Measurements from ENCODE around the gene GALNT2. TPM values are rescaled to one million over a fixed set of nuclear protein-coding genes. Genes with fewer than 3 reads are reported as not detected.

Gene GALNT2
- total and polyA plus RNA-seq, 12 donors: 9.7 to 35.1 (median 25.8) TPM

- DNase-seq (no peak), ATAC-seq (no peak)
- Histone ChIP-seq H3K4me1 (peaks cover 2 to 56% (median 24%) of the 10 kb centered on the region in 9 donors), H3K36me3 (no peaks in the 10 kb centered on the region), H3K27ac (no peak overlapping the region), H3K9me3 (no peaks in the 10 kb centered on the region), H3K4me3 (no peak overlapping the region), H3K27me3 (no peaks in the 10 kb centered on the region)
- intact Hi-C loops (cut with DNase I): no loop called here
- WGBS, 2 donors: 89 to 92% methylated on average over 16 of the region's 16 CpGs
- TF ChIP-seq, protein P1, sequence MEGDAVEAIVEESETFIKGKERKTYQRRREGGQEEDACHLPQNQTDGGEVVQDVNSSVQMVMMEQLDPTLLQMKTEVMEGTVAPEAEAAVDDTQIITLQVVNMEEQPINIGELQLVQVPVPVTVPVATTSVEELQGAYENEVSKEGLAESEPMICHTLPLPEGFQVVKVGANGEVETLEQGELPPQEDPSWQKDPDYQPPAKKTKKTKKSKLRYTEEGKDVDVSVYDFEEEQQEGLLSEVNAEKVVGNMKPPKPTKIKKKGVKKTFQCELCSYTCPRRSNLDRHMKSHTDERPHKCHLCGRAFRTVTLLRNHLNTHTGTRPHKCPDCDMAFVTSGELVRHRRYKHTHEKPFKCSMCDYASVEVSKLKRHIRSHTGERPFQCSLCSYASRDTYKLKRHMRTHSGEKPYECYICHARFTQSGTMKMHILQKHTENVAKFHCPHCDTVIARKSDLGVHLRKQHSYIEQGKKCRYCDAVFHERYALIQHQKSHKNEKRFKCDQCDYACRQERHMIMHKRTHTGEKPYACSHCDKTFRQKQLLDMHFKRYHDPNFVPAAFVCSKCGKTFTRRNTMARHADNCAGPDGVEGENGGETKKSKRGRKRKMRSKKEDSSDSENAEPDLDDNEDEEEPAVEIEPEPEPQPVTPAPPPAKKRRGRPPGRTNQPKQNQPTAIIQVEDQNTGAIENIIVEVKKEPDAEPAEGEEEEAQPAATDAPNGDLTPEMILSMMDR (IDR thresholded peaks at IDR 0.05): no peak
Measured at GRCh38 chr1:230226007-230226800, 159.2 kb downstream of the GALNT2 start.

DNA sequence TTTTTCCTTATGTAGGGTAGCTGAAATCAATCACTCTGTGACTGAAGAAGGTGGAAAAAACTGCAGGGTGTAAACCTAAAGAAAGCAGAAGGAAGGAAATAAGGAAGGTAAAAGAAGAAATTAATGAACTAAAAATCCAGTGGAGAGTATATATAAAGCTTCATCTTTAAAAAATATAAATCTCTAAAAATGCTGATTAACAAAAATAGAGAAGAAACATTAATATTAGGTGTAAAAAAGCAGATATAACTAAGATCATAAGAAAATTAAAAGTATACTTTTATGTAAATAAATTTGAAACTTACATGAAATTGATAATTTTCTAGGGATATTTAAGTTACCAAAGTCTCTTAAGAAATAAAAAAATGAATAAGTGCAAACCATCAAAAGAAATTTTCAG lies 159.8 kb downstream of the GALNT2 start:
- no peaks in the 10 kb centered on the region for H3K36me3 ChIP-seq
- no peak overlapping the region for H3K4me3 ChIP-seq
- TF ChIP-seq, protein P1 (IDR thresholded peaks at IDR 0.05): no peak
- ATAC-seq: no peak
- no peaks in the 10 kb centered on the region for H3K27me3 ChIP-seq
- intact Hi-C loops (cut with DNase I): no loop called here
- no peak for DNase-seq
- no peaks in the 10 kb centered on the region for H3K9me3 ChIP-seq
- no peak overlapping the region for H3K27ac ChIP-seq
- peaks cover 6 to 56% (median 22%) of the 10 kb centered on the region in 9 donors for H3K4me1 ChIP-seq

- 89 to 98% methylated on average over 9 of the region's 9 CpGs for WGBS, 2 donors
- Histone ChIP-seq H3K9me3 (no peaks in the 10 kb centered on the region), H3K4me3 (no peak overlapping the region), H3K36me3 (no peaks in the 10 kb centered on the region), H3K27ac (no peak overlapping the region), H3K4me1 (peaks cover 7 to 49% (median 21%) of the 10 kb centered on the region in 9 donors), H3K27me3 (no peaks in the 10 kb centered on the region)
- intact Hi-C loops (cut with DNase I): no loop called here
- ATAC-seq: no peak
- TF ChIP-seq, protein P1 (IDR thresholded peaks at IDR 0.05): no peak
- DNase-seq: no peak
Measured at GRCh38 chr1:230228236-230228897, 161.3 kb downstream of the GALNT2 start.

DNA sequence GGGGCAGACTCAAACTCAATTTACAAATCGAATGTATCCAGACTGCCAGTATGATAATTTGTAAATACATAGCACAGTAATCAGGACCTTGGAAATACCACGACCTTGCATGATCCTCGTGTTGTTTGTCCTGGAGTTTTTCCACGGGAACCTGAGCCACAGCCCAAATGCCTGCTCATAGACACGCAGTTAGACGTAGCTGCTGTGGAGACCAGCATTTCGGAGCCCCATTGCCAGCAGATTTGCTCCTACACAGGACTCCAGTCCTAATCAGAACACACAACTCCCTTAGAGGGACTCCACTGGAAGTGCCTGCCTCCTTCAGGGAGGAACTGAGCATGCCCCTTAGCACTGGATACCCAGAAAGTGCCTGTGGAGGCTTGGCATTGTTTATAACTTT lies 163.2 kb downstream of the GALNT2 start:
- no peaks in the 10 kb centered on the region for H3K9me3 ChIP-seq
- H3K36me3 ChIP-seq: no peaks in the 10 kb centered on the region
- H3K4me1 ChIP-seq: peaks cover 7 to 40% (median 21%) of the 10 kb centered on the region in 9 donors
- ATAC-seq: peak in 7 of 8 donors; percentile 31 to 56 (median 50)
- 42 to 45% methylated on average over 7 of the region's 7 CpGs for WGBS, 2 donors
- H3K4me3 ChIP-seq: no peak overlapping the region
- H3K27me3 ChIP-seq: no peaks in the 10 kb centered on the region
- TF ChIP-seq, protein P1 (IDR thresholded peaks at IDR 0.05): no peak
- no peak for DNase-seq
- intact Hi-C loops (cut with DNase I): no loop called here
- H3K27ac ChIP-seq: no peak overlapping the region

Measured in heart right ventricle (tissue), 16 donors.